Measurements from ENCODE around the gene EPHB2.

The EPHB2 gene

GRCh38 chr1:22801761-22802160 lies 91.1 kb downstream of the EPHB2 start:
- DNase-seq (ENCODE audit: low read depth in 2 of 2): no peak

- no peak for DNase-seq (ENCODE audit: low read depth in 2 of 2)
These were observed 93.2 kb downstream of the EPHB2 start for GRCh38 chr1:22803833-22804232.

- DNase-seq (ENCODE audit: low read depth in 2 of 2): no peak
These were observed 93.8 kb downstream of the EPHB2 start for GRCh38 chr1:22804406-22804805.

DNA sequence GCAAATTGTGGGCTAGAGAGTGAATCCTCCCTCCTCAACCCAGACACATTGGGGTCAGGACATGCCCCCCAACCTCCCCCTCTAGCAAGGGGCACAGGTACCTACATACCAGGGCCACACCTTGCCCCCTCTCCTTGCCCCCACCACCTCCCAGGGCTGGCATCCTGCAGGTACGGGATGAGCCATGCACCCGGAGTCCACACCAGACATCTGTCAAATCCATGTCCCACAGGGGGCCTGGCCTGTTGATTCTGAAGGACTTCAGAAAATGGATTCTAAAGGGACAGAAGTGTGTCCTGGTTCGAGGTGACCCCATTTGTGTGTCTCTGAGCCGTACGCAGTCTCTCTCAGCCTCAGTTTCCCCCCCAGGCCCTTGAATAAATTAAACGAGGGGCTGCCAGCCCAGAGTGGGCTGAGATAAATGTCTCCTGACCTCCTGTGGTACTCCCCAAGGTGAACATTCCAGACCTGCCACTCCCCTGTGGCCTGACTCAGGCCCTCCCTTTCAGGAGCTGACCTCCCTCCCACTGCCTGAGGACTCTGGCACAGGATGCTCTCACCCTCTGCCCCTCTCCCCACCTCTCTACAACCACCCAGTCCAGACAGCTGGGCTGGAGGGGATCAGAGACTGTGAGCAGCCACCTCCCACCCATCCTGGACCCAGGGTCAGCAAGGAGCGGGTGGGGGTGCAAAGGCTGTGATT lies 94.5 kb downstream of the EPHB2 start:
- no peak for DNase-seq (ENCODE audit: low read depth in 2 of 2)

DNA sequence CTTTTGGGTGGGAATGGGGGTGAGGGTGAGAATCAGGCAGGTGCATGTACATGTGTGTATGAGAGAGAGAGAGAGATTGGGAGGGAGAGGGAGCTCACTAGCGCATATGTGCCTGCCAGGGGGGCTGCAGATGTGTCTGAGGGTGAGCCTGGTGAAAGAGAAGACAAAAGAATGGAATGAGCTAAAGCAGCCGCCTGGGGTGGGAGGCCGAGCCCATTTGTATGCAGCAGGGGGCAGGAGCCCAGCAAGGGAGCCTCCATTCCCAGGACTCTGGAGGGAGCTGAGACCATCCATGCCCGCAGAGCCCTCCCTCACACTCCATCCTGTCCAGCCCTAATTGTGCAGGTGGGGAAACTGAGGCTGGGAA lies 95.0 kb downstream of the EPHB2 start:
- DNase-seq (ENCODE audit: low read depth in 2 of 2): no peak

- DNase-seq (ENCODE audit: low read depth in 2 of 2): no peak
These were observed 95.9 kb downstream of the EPHB2 start for GRCh38 chr1:22806584-22806983.

- DNase-seq (ENCODE audit: low read depth in 2 of 2): no peak
These were observed 96.7 kb downstream of the EPHB2 start for GRCh38 chr1:22807340-22807739.

DNA sequence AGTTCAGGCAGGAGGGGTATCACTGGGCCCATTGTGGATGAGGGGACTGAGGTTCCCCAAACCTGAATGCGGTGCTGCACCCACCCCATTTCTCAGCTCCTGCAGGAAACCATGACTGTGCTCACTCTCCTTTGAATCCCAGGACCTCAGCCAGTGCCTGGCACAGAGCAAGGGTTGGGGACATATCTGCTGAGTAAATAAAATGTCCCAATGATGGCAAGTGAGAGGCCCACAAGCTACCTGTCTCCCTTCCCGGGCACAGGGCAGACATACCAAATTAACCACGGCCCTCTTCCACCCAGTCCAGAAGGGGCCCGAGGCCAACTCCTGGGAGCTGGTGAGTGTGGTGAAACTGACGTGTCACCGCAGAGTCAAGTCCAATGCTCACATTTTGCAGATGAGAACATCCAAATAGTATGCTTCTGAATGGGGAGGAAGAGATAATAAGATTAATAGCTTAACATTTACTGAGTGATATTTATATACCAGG lies 97.6 kb downstream of the EPHB2 start:
- DNase-seq (ENCODE audit: low read depth in 2 of 2): no peak

GRCh38 chr1:22808676-22809483 lies 98.2 kb downstream of the EPHB2 start:
- no peak for DNase-seq (ENCODE audit: low read depth in 2 of 2)

DNA sequence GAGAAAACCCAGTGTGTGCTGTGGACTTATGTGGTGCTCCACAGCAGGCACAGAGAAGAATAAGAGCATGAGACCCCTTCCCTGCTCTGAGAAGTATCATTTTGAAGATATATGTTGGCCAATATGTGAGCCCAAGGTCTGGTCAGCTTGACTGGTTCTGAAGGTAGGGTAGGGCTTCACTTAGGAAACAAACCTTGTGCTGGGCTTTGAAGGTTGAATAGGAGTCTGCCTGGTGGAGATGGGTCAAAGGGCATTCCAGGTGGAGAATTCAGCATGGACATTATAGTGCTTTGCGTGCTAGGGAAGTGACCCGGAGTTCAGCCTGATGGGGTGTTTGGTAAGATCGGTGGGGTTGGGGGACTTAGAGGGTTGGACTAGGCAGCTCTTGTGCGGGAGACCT lies 99.1 kb downstream of the EPHB2 start:
- DNase-seq (ENCODE audit: low read depth in 2 of 2): no peak

DNA sequence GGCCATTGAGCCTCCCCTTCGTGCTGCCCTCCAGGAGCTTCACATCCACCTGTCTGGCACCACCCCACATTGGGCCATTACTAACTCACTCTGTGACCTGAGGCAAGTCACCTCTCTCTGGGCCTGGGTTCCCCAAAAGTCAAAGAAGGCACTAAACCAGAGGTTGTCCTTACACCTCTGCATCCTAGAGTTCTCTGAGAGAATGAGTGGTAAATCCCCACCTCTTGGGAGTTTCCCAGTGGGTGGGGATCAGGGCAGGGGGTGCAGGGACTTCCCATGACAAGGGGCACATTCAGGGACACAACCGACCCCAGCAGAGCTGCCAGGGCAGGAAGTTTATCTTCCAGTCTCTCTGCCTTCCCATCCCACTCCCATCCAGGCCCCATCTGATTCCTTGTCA lies 99.7 kb downstream of the EPHB2 start:
- no peak for DNase-seq (ENCODE audit: low read depth in 2 of 2)

GRCh38 chr1:22812092-22812880 lies 101.6 kb downstream of the EPHB2 start:
- DNase-seq (ENCODE audit: low read depth in 2 of 2): no peak

GRCh38 chr1:22812993-22813790 lies 102.6 kb downstream of the EPHB2 start:
- DNase-seq (ENCODE audit: low read depth in 2 of 2): no peak

DNA sequence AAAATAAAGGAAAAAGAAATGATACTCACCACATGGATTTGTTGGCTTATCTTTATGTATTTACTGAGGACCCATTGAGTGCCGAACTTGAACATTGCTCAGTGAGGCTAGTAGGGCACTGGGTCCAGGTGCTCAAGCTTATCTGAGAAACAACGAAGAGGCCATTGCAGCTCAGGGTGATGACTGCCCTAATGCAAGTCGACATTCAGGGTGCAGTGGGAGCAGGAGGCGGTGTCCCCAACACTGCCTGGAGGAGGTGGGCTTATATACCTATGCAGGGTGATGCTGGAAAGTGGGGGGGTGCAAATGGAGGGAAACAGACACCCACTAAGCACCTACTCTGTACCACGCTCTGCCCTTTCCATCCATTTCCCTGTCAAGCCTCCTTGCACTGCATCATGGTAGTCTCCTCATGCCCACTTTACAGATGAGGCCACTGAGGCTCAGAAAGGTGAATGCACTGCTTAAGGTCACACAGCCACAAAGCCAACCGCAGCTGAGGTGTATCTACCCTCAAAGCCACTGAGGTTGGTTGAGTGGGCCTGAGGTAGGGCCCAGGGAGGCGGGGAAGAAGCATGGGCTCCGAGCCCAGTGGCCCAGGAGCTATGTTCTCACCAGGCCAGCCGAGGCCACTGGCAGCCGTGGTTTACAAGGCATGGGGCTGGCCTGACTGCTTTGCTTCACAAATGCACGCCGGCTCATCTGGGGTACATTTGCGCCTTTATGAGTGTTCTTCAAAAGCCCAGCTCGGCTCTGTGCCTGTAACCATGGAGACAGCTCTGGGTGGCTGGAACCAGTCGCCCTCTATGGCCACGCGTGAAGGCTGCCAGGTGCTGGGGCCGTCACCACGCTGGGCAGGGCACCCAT lies 103.8 kb downstream of the EPHB2 start:
- DNase-seq (ENCODE audit: low read depth in 2 of 2): no peak

DNA sequence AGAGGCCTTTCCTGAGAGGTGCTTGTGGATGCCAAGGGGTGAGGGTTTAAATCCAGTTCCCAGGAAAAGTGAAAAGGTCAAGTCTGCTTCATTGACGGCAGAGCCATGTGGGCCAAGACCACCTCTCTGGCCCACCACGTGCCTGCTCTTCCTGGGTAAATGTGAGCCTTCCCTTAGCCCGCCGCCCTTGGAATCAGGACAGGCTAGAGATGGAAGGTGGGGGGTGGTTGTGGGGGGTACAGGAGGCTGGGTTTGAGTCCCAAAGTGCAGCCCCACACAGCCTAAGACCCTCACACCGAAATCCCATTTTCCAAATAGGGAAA lies 104.4 kb downstream of the EPHB2 start:
- DNase-seq (ENCODE audit: low read depth in 2 of 2): no peak

DNA sequence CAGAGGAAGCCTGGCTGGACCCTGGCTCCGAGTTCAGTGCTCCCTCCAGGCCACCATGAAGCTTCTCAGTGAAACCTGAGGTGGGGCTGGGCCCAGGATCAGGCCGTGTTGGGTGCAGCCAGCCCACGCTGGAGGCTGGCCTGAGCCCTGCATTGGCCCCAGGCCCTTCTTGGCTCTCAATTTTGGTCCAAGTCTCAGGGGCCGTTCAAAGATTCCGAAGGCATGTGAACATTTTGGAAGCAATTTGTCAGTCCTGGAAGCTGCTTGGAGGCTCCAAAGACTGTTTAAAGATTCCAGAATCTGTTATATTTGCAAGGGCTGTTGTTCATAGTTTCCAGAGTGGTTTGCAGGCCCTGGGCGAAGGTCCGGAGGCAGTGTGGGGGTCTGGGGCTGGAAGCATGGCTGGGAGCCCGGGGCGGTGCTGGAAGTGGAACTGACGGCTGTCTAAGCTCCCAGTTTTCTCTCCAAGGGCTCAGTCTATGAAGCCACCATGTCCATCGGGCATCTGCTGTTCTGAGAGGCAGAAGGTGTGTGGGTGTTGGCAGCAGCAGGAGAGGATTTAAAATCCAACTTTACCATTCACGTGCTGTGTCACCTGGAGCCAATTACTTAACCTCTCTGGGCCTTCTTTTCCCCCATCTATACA lies 104.9 kb downstream of the EPHB2 start:
- DNase-seq (ENCODE audit: low read depth in 2 of 2): no peak

DNA sequence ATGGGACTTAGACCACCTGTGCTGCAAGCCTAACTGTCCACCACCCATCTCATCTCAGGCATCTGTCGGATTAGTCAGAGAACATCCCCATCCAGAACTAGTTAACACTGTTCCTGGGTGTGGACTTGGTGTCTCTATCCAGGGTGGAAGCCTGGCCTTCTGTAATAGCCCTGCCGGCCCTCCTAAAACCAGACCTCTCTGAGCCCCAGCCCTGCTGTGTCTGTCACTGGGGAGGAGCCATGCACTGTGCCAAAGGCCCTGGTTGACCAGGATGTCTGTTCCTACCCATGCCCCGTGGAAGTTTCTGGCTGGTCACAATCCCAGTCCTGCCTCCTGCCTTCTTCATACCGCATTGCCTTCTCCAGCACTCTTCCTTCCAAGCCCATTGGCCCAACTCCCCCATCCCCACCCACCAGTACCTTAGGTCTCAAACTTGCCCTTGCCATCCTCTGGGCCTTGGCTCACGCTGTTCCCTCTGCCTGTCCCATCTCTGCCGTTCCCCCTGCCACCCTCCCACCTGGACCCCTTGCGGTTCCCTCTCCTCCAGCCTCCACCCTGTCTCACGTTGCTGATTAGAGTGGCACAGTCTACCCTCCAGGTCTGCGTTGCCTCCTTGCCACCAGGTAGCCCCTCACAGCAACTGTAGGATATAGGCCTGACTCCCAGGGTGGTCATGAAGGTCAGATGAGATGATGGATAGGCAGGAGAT lies 105.6 kb downstream of the EPHB2 start:
- no peak for DNase-seq (ENCODE audit: low read depth in 2 of 2)

- no peak for DNase-seq (ENCODE audit: low read depth in 2 of 2)
These were observed 106.2 kb downstream of the EPHB2 start for GRCh38 chr1:22816803-22817202.

DNA sequence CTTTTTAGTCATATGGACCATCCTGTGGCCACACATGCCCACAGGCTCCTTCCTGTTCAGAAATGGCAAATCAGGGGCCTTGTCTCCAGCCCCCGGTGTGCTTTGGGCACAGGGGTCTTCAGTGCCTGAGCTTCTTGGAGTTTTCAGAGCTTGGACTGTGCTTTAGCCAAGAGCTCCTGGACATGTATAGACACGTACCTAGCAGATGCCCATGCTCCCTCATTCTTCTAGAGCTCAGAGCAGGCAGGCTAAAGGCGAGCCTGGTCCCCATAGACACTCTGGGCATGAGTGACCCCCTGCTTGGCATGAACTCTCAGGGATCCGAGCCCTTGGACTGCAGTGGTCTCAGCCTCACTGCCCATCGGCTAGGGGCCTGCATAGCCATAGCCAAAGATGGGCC lies 106.8 kb downstream of the EPHB2 start:
- DNase-seq (ENCODE audit: low read depth in 2 of 2): no peak

Measured in stimulated activated CD4-positive, alpha-beta T cell treated with anti-CD3 and anti-CD28 coated beads, Interleukin-1b, Interleukin-23, amount 100 ng/mL, for 1 hour (primary cell).